HG02759 (cell line): ENCODE data around the gene HOXA11.

Source experiments
- ATAC-seq: cut with Tn5 transposase; IDR thresholded peaks from one replicate; pipeline ENCODE4 v1.9.1; 2021; ENCODE audit warnings: mild to moderate bottlenecking, moderate library complexity; ENCODE audit not compliant: unreplicated experiment

HOXA11 gene

DNA sequence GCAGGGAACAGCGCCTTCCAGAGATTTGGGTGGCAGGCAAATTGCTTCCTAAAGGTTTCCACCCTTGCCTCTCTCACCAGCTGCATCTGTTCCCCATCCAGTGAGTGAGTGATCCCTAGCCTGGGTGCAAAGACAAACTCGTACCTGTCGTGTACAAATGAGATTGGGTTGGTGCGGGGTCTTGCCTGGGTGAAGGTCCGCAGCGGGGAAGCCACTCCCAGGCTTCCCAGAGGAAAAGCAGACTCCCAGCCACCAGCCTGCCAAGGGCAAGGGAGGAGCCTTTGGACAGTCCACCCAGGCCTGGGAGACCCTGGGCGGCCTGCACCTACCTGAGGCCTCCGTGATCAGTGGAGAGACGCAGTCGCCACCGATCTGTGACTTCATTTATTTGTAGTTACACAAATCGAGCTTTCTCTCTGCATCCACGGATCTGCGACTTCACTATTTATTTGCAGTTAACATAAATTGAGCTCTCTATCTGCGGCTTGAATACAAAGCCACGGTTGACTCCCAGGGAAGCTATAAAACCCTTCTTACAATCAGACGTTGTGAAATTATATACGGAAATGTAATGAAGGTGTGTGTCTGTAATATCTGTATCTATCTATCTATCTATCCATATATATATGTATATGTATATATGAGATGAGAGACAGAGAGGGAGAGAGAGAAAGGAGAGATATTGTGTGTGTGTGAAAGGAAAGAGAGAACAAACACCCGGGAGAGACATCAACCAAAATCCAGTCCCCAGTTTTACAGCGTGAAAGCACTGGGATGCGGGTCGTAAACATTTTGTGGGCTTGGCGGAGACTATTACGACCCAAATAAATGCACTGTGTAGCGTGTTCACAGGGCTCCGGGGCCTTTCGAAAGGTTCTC, 25.5 kb downstream of the HOXA11 start:
- ATAC-seq = no peak

DNA sequence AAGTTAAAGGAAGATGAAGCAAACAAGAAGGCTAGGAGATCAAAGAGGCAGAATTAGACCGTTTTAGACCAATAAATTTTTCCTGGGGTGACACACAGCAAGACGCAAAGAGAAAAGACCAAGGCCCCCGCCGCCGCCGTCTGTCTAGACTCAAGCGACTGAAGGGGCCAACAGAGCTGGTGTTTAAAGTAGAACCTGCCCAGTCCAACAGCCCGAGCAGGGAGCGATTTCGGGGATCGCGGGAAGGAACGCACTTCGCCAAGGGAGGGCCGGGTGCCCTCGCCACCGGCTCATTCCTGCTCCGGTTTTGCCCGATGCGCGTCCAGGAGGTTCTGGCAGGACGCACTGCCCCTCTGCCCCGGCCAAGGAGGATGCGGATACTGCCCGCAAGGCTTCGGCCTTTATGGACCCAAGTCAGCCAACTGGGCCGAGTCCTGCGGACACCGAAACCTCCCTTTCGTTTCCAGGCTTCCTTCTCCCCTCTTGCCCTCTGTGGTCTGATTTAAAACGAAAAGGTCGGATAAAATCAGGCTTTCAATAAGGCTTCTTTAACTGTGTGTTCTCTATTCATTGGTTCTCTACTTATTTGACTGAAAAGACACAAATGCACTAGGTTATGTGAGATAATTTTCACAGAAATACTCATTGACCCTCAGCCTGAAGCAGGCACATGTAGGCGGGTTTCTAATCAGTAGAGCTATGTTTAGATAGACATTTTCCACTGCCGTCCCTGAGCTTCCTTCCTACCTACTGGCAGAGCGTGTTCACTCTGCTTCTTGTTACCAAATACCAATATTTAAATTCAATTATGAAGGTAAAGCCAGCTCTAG, 26.4 kb downstream of the HOXA11 start:
- no peak for ATAC-seq

DNA sequence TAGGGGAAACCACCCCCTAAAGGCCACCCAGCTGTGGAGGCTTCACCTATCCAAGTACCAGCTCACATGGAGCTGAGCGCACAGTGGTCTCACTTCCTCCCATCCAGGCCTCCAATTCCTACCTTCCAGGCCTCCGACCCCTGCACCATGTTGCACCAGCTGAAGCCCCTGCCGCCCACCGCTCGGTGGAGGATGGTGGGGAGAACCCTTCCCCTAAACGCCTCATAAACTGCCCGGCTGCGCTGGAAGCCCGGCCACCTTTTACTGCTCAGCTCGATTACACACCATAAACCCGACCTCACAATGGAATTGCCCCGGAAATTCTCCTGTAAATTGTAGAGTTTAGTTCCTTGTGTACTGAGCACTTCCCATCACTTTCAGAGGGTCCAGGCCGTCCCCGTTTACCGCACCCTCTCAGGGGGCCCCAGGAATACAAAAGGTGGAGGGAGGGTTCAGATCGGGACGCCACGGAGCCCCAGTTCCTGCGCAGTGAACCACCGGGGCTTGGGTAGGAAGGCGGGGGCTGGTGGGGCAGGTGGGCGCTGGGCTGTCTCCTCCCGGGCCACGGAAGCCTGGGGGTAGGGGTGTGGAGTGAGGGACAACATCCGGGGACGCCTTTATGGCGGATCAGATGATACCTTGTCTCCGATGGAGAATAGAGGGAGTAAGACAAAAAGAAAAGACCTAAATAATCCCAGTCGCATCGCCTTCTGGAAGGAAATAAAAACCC, 27.2 kb downstream of the HOXA11 start:
- ATAC-seq = no peak

DNA sequence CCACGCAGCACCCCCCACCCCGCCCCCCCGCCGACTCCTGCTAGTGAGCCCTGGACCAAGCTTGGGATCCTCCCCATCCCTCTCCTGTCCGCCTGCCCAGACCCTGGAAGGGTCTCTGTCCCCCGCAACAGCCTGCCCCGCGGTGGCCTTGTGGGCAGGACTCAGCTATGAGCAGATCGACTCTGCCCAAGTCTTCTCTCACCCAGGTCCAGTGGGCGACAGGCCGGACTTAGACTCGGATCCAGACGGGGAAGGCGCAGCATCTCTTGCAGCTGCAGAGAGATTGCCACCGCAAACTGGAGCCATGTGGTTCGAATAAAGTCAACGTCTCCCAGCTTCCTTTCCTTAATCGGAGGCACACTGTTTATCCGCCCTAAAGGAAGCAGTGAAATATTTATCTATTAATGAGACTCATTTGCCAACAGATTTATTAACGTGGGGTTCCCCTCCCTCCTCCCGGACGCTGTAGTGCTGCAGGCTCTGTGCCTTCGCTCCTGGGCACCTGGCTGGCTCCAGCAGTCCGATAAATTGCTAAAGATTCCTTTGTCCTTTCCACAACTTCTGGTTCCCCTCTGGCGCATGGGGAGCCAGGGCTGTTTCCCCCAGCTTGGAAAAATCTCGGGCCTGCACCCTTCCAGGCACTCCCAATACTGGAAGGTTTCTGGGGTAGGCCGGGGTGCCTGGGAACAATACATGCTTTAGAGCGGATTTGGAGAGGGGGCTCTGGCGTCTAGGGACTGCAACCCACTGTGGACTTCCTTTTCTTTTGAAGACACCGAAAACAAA, 27.9 kb downstream of the HOXA11 start:
- ATAC-seq = no peak

DNA sequence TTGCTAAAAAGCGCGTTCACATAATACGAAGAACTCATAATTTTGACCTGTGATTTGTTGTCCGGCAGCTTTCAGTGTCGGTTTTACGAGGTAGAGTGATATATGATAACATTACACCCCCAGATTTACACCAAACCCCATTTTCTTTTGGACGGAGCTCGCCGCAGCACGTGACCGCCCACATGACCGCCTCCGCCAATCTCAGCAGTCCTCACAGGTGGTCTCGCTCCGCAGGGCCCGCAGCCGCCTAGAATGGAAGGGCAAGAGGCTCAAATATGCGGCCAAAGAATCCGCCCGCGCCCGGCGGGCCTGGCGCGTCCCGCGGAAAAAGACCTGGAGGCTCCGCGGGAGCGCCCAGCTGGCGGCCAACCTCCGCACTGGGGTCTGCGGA, 28.5 kb downstream of the HOXA11 start, which contains the start of gene HOXA7:
Gene HOXA7, minus strand, starts transcription at position 168 of the 391 bp plus-strand sequence. Its CDS starts 130 bp downstream, at position 38.
- ATAC-seq = no peak

DNA sequence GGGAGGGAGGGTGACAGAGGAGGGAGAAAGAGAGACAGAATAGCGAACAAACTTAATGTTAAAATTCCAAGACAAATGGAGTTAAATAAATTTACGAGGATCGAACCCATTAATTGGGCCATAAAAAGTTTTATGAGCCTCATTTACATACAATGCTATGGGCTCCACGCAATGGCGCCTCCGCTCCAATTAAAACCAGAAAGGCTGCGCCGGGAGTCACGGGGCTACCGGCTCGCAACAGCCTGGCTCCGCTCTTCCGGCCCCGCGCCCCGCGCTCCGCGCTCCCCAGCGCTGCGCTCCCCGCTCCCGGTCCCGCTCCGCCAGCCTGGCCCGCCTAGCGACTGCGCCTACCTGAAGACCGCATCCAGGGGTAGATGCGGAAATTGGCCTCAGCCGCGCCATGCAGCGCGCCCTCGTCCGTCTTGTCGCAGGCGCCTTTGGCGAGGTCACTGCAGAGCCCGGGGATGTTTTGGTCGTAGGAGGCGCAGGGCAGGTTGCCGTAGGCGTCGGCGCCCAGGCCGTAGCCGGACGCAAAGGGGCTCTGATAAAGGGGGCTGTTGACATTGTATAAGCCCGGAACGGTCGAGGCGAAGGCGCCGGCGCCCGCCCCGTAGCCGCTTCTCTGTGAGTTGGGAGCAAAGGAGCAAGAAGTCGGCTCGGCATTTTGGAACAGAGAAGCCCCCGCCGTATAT, 29.1 kb downstream of the HOXA11 start:
- ATAC-seq = no peak

DNA sequence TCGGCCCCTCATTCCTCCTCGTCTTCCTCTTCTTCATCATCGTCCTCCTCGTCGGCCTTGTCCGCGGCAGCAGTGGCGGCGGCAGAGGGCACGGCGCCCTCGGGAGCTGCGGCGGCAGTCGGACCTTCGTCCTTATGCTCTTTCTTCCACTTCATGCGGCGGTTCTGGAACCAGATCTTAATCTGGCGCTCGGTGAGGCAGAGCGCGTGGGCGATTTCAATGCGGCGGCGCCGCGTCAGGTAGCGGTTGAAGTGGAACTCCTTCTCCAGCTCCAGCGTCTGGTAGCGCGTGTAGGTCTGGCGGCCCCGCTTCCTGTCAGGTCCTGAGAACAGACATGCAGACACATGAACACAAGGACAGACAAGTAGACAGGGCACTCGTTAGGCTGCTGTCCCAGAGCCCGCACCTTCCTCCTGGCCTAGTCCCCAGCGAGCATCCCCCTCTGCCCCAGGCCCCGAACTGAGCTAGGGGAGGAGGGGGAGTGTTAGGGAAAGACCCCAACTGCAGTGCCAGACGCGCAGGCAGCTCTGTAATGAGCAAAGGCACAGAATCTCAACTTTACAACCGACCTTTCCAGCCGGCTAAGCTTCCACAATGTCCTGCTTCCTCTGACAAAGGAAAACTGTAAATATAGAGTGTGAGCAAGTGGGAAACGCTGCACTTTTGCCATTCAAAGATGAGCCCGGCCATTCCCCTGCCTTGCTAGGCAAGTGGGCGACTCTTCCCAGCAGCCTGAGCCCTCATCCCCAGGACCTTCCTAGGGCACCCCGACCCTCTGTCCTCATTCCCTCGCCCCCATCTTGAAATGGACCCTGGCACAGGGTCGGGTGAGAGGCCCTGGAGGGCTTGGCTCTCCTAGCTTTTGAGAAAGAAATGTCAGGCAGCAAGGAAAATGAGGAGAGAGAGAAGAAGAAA, 29.9 kb downstream of the HOXA11 start:
- ATAC-seq = no peak

DNA sequence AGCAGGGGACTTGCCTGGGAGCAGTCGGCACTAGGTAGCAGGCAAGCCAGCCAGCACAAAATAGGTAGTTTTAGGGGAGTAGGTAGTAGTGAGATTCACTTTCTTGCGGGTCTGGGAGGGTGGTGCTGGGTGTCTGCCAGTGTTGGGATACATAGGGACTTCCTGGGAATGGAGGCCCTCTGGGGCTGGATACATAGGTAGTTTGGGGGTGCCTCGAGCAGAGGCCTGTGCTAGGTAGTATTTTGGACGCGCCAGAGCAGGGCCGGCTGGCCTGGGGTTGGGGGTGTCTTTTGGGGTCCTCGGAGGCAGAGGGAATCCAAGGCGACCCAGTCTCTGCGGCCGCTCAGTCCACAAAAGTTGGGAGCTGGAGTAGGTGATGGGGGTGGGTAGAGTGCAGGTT, 30.7 kb downstream of the HOXA11 start:
- ATAC-seq = no peak

DNA sequence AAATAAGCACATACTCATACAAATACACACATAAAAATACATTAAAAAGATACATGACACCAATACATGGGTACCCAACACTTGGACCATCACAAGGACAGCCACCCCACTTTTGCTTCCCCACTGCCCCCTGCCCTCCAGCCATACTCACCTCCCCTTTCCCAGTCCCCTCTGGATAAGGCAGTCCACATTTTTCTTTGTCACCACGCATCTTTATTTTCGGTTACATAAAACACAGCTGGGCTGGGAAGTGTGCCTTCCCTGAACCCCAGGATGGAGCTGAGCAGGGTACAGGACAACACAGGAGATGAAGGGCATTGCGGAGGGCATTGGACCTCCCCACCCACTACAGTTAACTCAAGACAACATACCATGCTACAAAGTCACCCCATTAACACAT, 31.5 kb downstream of the HOXA11 start:
- ATAC-seq = no peak

DNA sequence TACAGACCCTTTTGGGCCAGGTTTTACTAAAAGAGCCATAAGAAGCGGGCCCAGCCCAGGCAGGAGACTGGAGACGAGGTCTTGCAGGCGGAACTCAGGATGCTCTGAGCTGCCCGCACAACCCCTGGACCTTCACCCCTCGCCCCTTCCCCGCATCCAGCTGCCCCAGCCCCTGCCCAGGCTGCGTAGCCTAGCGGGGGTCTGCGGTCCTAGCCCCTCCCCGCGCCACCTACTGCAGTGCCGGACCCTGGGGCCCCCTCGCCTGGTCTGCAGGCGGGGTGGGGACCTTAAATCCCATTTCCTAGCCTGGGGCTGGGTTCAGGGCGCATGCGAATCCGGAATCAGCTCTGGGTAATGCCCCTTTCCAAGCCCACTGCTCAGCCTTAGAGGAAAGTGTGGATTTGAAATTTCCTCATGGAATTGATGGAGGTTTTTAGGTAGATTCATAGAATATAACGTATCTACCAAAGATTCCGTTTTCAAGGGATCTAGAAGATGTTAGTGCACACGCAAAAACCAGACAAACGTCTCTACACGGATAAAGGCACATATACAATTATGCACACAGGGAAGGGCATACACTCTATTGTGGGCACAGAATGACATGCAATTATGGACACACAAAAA, 32.1 kb downstream of the HOXA11 start:
- no peak for ATAC-seq

DNA sequence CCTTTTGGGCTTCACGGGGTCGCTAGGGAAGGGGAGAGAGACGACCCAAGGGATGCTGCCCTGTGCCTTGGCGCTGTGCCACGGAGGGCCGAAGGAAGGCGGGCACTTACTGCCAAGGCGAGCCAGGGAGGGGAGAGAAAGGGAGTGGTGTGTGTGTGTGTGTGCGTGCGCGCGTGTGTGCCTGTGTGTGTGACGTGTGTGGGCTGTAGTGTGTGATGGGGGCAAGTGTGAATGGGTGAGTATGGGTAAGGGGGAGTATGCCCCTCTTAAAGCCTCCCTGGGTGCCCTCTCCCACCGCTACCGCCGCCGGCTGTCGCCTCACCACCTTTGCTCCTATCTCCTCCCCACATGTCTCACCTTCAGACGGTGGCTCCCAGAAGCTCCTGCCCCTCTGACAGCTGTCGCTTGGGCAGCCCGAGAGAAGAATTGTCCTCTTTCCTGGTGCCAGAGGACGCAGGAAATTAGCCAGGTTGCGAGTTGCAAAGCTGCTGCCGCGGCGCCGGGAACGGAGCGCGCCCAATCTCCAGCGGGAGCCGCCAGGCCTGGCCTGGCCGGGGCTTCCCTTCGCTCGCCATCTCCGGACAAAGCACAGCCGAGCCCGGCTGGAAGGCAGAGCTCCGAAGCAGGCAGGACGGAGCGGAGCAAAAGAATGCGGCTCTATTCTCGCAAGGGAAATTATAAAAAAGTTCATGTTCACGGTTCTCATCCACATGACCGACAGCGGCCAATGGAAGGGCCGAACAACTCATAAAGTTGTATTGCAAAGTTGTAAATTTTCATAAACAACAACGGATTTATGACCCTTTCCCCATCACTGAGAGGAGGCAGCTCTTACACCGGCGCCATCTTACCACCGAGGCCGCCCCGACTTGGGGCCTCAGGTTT, 32.9 kb downstream of the HOXA11 start, which contains the start of gene HOXA3:
Gene HOXA3, minus strand, starts transcription at position 653 of the 885 bp plus-strand sequence. CDS start 41,943 bp downstream, outside the sequence.
- no peak for ATAC-seq

DNA sequence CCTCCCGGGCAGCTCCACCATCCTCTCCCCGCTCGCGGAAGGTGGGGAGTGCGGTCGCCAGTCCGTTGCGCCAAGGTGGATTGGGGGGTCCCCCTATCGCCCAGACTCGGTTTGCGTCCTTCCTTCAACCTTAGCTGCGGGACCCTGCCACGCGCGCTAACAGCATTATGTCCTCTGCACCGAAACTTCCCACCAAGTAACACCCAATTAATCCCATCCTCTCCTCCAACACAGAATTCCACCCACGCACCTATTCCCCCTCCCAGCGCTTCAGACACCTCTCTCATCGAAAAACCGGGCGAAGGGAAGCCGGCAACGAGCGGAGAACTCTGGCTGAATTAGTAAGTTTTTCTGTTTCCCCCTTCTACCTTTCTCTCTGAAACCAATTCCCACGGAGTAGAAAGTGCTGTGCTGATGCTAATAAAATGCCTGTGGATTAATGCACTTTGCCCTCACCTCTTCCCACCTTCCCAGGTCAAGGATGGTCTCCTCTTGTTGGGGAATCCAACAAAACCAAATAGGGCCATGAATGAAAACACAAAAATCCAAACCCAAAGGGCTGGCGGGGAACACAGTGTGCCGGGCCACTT, 33.6 kb downstream of the HOXA11 start:
- no peak for ATAC-seq

DNA sequence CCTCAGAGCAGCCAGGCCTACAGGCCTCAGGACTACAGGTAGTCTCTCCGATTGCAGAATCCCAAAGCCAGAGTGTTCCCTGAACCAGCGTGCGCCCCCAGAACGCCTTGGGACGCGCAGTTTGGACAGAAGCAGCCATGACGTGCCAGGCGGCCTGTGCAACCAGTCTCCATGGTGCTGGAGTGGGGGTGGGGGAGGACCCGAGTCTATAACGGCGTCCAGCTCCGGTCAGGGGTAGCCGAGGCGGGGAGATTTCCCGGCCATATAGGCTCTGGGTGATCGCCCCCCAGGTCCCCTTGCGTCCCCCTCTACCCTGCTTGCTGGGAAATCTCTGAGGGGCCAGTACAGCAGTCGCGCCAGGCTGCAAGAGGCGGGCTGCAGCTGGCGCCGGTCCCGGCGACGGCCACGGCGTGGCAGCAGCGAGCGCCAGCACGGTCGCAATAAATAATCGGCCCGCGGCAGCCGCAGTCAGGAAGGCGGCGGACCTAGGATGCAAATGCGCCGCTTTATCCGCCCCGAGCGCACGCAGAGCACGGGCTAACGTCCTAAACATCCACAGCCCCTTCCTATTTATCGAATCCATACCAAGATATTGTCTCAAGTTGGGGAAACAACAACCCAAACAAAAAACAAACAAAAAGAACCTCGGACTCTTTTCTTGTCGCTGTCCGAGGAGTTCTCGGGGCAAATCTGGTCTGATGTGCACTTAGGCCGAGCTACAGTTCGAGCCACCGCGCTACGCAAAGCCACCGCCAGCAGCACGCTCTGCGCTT, 34.3 kb downstream of the HOXA11 start:
- peak; percentile 86 for ATAC-seq

DNA sequence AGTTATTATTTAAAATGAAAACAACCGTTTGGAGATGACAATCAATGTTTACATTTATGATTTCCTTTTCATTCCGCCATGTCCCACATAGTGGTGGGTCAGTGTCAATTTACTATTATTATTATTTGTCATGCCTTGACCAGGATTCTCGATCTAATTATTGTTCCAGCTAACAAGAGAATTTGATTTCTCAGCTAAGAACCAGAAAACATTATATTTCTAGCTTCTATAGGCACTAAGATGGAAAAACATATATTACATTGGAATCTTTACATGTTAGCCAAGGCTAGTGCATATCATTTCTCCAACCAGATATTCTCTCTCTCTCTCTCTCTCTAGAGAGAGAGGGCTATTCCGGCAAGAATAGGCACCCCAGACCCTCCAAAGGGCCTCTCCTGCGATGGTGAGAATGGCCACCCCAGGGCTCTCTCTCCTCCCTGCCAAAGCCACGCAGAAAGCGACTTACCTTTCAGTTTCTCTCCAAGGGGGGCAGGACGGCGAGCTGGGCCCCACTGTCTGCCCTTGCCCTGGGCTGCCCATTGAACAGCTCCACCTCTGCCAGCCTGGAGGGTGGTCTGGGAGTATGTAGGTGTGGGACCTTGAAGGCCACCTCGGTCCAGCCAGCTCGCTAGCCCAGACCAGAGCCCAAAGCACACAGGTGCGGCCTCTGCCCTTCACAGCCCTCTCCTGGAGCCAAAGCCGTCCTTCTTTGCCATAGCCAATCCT, 35.0 kb downstream of the HOXA11 start:
- no peak for ATAC-seq
